ENCODE results near the gene OR5B3.

GRCh38 chr11:58428021-58428420 is 21.3 kb upstream of the OR5B3 start, which contains the start of gene OR5B2:
- TF ChIP-seq POLR2A (IDR thresholded peaks at IDR 0.05) (no peak), CTCF (IDR thresholded peaks at IDR 0.05) (no peak)
